Esophagus (tissue), 2 donors: Measurements from ENCODE around the gene PDCL2. TPM values are rescaled to one million over a fixed set of nuclear protein-coding genes. Genes with fewer than 3 reads are reported as not detected.

Experiments
- H3K27ac ChIP-seq, 2 donors: one replicate each; pipeline ENCODE4 v1.5.1; 2013; ENCODE audit warnings: low read depth in 2 of 2, mild to moderate bottlenecking in 2 of 2, inconsistent platforms in 1 of 2, low read length in 1 of 2, moderate library complexity in 1 of 2
- H3K27me3 ChIP-seq, 2 donors: one replicate each; pipeline ENCODE4 v1.6.1; 2013; ENCODE audit warnings: low read length in 2 of 2, control low read depth in 1 of 2, mild to moderate bottlenecking in 1 of 2; ENCODE audit not compliant: insufficient read depth in 2 of 2, control insufficient read depth in 1 of 2
- H3K36me3 ChIP-seq, 2 donors: one replicate each; pipeline ENCODE4 v1.6.1; 2013; ENCODE audit warnings: low read length in 1 of 2; ENCODE audit not compliant: control insufficient read depth in 2 of 2, insufficient read depth in 2 of 2
- H3K4me1 ChIP-seq, 2 donors: one replicate each; pipeline ENCODE4 v1.6.1; 2013; ENCODE audit warnings: low read length in 1 of 2; ENCODE audit not compliant: control insufficient read depth in 2 of 2, insufficient read depth in 2 of 2
- H3K4me3 ChIP-seq, 2 donors: one replicate each; pipeline ENCODE4 v1.5.1; 2013; ENCODE audit warnings: low read length in 2 of 2, mild to moderate bottlenecking in 2 of 2, low read depth in 1 of 2, moderate library complexity in 1 of 2
- H3K9me3 ChIP-seq, 2 donors: one replicate each; pipeline ENCODE4 v1.6.1; 2013; ENCODE audit warnings: mild to moderate bottlenecking in 2 of 2, low read depth in 1 of 2, low read length in 1 of 2, moderate library complexity in 1 of 2; ENCODE audit not compliant: control insufficient read depth in 2 of 2, insufficient read depth in 1 of 2
- WGBS, 2 donors: extraction: QIAGEN DNeasy Blood & Tissue Kit; methylation state at CpG; one replicate each; pipeline ENCODE4 v1.1.7; 2013; 5-methylcytosine and 5-hydroxymethylcytosine counted together
- polyA plus RNA-seq, 2 donors: library from polyadenylated mRNA; stranded (reverse); fragments of 200-250 nt; gene quantifications; one replicate each; pipeline ENCODE4 v1.2.3, GENCODE V29; 2013
- donor health status: healthy with polysubstance abuse.
- donor health status: Bipolar disorder and iron deficiency.

PDCL2 gene
- polyA plus RNA-seq, 2 donors: 0.39 to 1.2 TPM

GRCh38 chr4:55524844-55525571 is 67.0 kb downstream of the PDCL2 start:
- H3K9me3 ChIP-seq: no peaks in the 10 kb centered on the region
- H3K27ac ChIP-seq: no peak overlapping the region
- no peaks in the 10 kb centered on the region for H3K36me3 ChIP-seq
- no peaks in the 10 kb centered on the region for H3K4me1 ChIP-seq
- H3K4me3 ChIP-seq: no peak overlapping the region
- 86 to 90% methylated on average over 4 of the region's 4 CpGs for WGBS, 2 donors
- no peaks in the 10 kb centered on the region for H3K27me3 ChIP-seq

- Histone ChIP-seq H3K4me3 (no peak overlapping the region), H3K27ac (no peak overlapping the region), H3K36me3 (no peaks in the 10 kb centered on the region), H3K27me3 (no peaks in the 10 kb centered on the region), H3K9me3 (no peaks in the 10 kb centered on the region), H3K4me1 (no peaks in the 10 kb centered on the region)
Measured at GRCh38 chr4:55518442-55518841, 73.6 kb downstream of the PDCL2 start.

- H3K36me3 ChIP-seq: no peaks in the 10 kb centered on the region
- H3K9me3 ChIP-seq: no peaks in the 10 kb centered on the region
- H3K4me3 ChIP-seq: no peak overlapping the region
- H3K27me3 ChIP-seq: no peaks in the 10 kb centered on the region
- H3K27ac ChIP-seq: no peak overlapping the region
- 81 to 95% methylated on average over 2 of the region's 2 CpGs for WGBS, 2 donors
- no peaks in the 10 kb centered on the region for H3K4me1 ChIP-seq
Measured at GRCh38 chr4:55517526-55518229, 74.4 kb downstream of the PDCL2 start.

- no peak overlapping the region for H3K27ac ChIP-seq
- no peak overlapping the region for H3K4me3 ChIP-seq
- 87 to 90% methylated on average over 1 of the region's 1 CpG for WGBS, 2 donors
- no peaks in the 10 kb centered on the region for H3K27me3 ChIP-seq
- H3K36me3 ChIP-seq: no peaks in the 10 kb centered on the region
- no peaks in the 10 kb centered on the region for H3K4me1 ChIP-seq
- H3K9me3 ChIP-seq: no peaks in the 10 kb centered on the region
Measured at GRCh38 chr4:55512922-55513571, 79.0 kb downstream of the PDCL2 start.

GRCh38 chr4:55512077-55512476 is 80.0 kb downstream of the PDCL2 start:
- no peaks in the 10 kb centered on the region for H3K36me3 ChIP-seq
- 92 to 96% methylated on average over 1 of the region's 1 CpG for WGBS, 2 donors
- H3K4me3 ChIP-seq: no peak overlapping the region
- no peak overlapping the region for H3K27ac ChIP-seq
- no peaks in the 10 kb centered on the region for H3K27me3 ChIP-seq
- H3K4me1 ChIP-seq: no peaks in the 10 kb centered on the region
- H3K9me3 ChIP-seq: no peaks in the 10 kb centered on the region

- no peaks in the 10 kb centered on the region for H3K9me3 ChIP-seq
- no peaks in the 10 kb centered on the region for H3K27me3 ChIP-seq
- no peak overlapping the region for H3K27ac ChIP-seq
- no peaks in the 10 kb centered on the region for H3K36me3 ChIP-seq
- H3K4me3 ChIP-seq: no peak overlapping the region
- no peaks in the 10 kb centered on the region for H3K4me1 ChIP-seq
Measured at GRCh38 chr4:55510685-55511084, 81.4 kb downstream of the PDCL2 start.

GRCh38 chr4:55509266-55509665 is 82.8 kb downstream of the PDCL2 start:
- no peaks in the 10 kb centered on the region for H3K4me1 ChIP-seq
- no peaks in the 10 kb centered on the region for H3K36me3 ChIP-seq
- H3K27me3 ChIP-seq: no peaks in the 10 kb centered on the region
- 84 to 86% methylated on average over 3 of the region's 3 CpGs for WGBS, 2 donors
- H3K4me3 ChIP-seq: no peak overlapping the region
- H3K9me3 ChIP-seq: no peaks in the 10 kb centered on the region
- no peak overlapping the region for H3K27ac ChIP-seq

- 97 to 98% methylated on average over 1 of the region's 1 CpG for WGBS, 2 donors
- no peaks in the 10 kb centered on the region for H3K4me1 ChIP-seq
Measured at GRCh38 chr4:55507612-55508011, 84.4 kb downstream of the PDCL2 start.

More at GRCh38 chr4:55507612-55508011, 84.4 kb downstream of the PDCL2 start:
- Histone ChIP-seq H3K9me3 (no peaks in the 10 kb centered on the region), H3K4me3 (no peak overlapping the region), H3K27ac (no peak overlapping the region), H3K36me3 (no peaks in the 10 kb centered on the region), H3K27me3 (no peaks in the 10 kb centered on the region)
